GM18907 (cell line): ENCODE data around the gene FOCAD.

ENCODE experiments used
- ATAC-seq: cut with Tn5 transposase; IDR thresholded peaks from one replicate; pipeline ENCODE4 v1.9.1; 2021; ENCODE audit warnings: mild to moderate bottlenecking, moderate library complexity; ENCODE audit not compliant: unreplicated experiment

Gene FOCAD

GRCh38 chr9:20870115-20870514 lies 186.1 kb downstream of the FOCAD start:
- ATAC-seq = no peak

- ATAC-seq = no peak
Measured at GRCh38 chr9:20872340-20872977, 188.4 kb downstream of the FOCAD start.

GRCh38 chr9:20873240-20873865 lies 189.3 kb downstream of the FOCAD start:
- ATAC-seq = no peak

- no peak for ATAC-seq
Measured at GRCh38 chr9:20880271-20880670, 196.2 kb downstream of the FOCAD start.

- no peak for ATAC-seq
Measured at GRCh38 chr9:20880675-20881074, 196.6 kb downstream of the FOCAD start.

GRCh38 chr9:20884985-20885593 lies 201.0 kb downstream of the FOCAD start:
- no peak for ATAC-seq

- no peak for ATAC-seq
Measured at GRCh38 chr9:20898885-20899554, 215.0 kb downstream of the FOCAD start.

GRCh38 chr9:20903212-20903611 lies 219.2 kb downstream of the FOCAD start:
- ATAC-seq = no peak

GRCh38 chr9:20904995-20905394 lies 220.9 kb downstream of the FOCAD start:
- ATAC-seq = no peak

GRCh38 chr9:20906326-20906725 lies 222.3 kb downstream of the FOCAD start:
- no peak for ATAC-seq

GRCh38 chr9:20908461-20908860 lies 224.4 kb downstream of the FOCAD start:
- ATAC-seq = no peak

- ATAC-seq = no peak
Measured at GRCh38 chr9:20914556-20914955, 230.5 kb downstream of the FOCAD start.

- no peak for ATAC-seq
Measured at GRCh38 chr9:20921362-20921761, 237.3 kb downstream of the FOCAD start.

GRCh38 chr9:20925256-20926045 lies 241.4 kb downstream of the FOCAD start:
- no peak for ATAC-seq

GRCh38 chr9:20929276-20929675 lies 245.2 kb downstream of the FOCAD start:
- ATAC-seq = no peak

- no peak for ATAC-seq
Measured at GRCh38 chr9:20930836-20931235, 246.8 kb downstream of the FOCAD start.

- peak; percentile 42 for ATAC-seq
Measured at GRCh38 chr9:20940447-20941173, 256.6 kb downstream of the FOCAD start.

GRCh38 chr9:20941174-20941690 lies 257.2 kb downstream of the FOCAD start:
- ATAC-seq = peak; percentile 94

GRCh38 chr9:20944507-20944906 lies 260.4 kb downstream of the FOCAD start:
- ATAC-seq = no peak

GRCh38 chr9:20945269-20945668 lies 261.2 kb downstream of the FOCAD start:
- no peak for ATAC-seq
